C4-2B (cell line): Measurements from ENCODE around the gene FAM174C.
"Not testable (repeated sequence)": the region's sequence is repeated elsewhere in the genome, so short reads cannot be mapped to it uniquely, and the experiment has no call there.

Experiments used
- H3K27ac ChIP-seq: fragments of 450-650 bp; 2 replicates; pipeline ENCODE4 v1.5.1; 2017
- ZFX ChIP-seq: fragments of 450-650 bp; IDR thresholded peaks from 2 replicates; pipeline ENCODE4 v1.6.1; 2017
- TF ChIP-seq, protein P1 (sequence below): fragments of 450-650 bp; conservative IDR thresholded peaks from 2 replicates; pipeline ENCODE4 v1.5.1; 2017; ENCODE audit warnings: mild to moderate bottlenecking

FAM174C gene

GRCh38 chr19:1296575-1297271, 21.4 kb downstream of the FAM174C start:
- TF ChIP-seq, protein P1, sequence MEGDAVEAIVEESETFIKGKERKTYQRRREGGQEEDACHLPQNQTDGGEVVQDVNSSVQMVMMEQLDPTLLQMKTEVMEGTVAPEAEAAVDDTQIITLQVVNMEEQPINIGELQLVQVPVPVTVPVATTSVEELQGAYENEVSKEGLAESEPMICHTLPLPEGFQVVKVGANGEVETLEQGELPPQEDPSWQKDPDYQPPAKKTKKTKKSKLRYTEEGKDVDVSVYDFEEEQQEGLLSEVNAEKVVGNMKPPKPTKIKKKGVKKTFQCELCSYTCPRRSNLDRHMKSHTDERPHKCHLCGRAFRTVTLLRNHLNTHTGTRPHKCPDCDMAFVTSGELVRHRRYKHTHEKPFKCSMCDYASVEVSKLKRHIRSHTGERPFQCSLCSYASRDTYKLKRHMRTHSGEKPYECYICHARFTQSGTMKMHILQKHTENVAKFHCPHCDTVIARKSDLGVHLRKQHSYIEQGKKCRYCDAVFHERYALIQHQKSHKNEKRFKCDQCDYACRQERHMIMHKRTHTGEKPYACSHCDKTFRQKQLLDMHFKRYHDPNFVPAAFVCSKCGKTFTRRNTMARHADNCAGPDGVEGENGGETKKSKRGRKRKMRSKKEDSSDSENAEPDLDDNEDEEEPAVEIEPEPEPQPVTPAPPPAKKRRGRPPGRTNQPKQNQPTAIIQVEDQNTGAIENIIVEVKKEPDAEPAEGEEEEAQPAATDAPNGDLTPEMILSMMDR: no peak
- no peak for TF ChIP-seq ZFX
- no peak overlapping the region for H3K27ac ChIP-seq

DNA sequence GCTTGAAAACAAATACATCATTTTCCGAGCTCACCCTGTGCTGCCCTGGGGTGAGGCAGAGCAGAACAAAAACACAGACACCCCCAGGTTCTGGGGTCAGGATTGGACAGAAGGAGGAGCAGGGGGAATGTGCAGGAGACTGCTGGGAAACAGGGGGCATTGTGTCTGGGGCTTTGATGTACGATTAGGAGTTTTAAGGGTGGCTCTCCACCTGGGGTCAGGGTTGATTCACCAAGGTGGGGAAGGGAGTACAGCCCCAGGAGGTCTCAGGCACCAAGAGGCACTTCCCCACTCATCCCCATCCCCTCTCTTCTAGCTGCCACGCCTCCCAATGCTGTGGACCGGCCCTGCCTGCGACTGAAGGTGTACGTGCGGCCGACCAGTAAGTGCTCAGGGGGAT, 22.9 kb downstream of the FAM174C start:
- TF ChIP-seq ZFX: no peak
- TF ChIP-seq, protein P1: no peak
- no peak overlapping the region for H3K27ac ChIP-seq

DNA sequence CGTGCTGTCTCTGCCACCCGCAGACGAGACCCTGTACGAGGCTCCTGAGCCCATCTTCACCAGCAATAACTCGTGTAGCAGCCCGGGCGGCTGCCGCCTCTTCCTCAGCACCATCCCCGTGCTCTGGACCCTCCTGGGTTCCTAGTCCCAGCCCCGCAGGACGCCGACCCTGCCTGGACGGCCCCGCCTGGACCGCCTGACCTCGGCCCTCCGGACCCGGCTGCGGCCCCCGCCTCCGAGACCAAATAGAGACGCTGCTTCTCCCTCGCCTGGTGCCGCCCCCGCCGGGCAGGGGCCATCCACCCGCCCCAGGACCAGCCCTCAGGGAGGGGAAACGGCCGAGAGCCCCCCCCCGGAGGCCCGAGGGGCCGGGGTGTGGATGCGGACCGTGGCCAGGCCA, 24.5 kb downstream of the FAM174C start:
- TF ChIP-seq, protein P1: no peak
- no peak for TF ChIP-seq ZFX
- no peak overlapping the region for H3K27ac ChIP-seq

DNA sequence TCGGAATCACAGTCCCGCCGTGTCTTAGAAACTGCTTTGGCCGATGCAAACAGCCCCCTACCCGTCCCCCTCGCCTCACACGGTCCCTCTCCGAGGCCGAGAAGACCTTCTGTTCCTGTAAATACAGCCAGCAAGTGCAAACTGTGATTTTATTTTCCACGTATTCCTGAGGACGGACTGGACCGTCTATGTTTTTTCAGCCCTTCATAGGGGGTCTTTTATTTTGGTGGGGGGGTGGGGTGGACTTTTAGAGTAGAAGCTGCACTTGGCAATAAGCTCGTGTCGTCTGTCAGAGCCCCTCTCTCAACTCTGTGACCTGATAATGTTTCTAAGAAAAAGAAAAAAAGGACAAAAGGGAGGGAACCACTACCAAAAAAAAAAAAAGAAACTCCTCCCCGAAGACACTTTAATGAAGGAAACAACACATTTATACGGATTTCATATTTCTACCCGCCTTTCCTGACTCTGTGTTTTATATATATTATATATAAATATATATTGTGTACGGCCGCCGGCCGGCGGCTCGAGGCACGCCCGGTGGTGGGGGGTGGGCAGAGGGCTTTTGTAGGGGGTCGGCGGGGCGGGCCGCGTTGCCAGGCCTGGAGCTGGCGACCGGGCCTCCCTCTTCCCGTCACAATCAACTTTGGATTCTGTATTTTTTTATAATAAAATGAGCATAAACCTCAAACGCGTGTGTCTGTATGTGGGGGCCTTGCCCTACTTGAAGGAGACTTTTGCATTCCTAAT, 25.6 kb downstream of the FAM174C start:
- H3K27ac ChIP-seq: no peak overlapping the region
- no peak for TF ChIP-seq ZFX
- TF ChIP-seq, protein P1: no peak

DNA sequence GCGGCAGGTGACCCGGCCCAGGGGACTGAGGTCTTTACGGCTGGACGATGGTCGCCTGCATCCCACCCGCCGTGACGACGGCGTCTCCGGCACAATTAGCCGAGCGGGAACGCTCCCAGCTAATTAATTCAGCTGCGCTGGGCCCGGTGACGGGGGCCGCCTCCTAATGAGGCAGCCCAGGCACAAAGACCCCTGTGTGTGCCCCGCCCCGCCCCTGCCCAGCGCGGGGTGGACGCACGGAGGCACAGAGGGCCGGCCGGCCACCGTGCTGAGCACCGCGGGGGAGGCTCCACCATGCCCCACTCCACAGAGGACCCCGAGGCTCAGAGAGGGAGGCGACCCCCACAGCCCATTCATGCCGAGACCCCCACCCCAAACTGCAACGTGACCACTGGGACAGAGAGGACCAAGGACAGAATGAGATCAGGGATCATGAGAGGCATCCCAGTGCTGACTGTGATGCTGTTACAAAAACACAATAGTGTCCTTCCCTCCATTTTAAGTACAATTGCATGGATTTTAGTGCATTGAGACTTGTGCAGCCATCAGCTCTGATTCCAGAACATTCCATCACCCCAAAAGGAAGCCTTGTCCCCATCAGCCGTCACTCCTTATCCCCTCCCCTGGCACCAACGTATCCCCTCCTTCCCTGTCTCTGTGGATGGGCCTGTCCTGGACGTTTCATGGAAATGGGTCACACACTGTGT, 27.4 kb downstream of the FAM174C start:
- TF ChIP-seq, protein P1: no peak
- no peak for TF ChIP-seq ZFX
- H3K27ac ChIP-seq: no peak overlapping the region

DNA sequence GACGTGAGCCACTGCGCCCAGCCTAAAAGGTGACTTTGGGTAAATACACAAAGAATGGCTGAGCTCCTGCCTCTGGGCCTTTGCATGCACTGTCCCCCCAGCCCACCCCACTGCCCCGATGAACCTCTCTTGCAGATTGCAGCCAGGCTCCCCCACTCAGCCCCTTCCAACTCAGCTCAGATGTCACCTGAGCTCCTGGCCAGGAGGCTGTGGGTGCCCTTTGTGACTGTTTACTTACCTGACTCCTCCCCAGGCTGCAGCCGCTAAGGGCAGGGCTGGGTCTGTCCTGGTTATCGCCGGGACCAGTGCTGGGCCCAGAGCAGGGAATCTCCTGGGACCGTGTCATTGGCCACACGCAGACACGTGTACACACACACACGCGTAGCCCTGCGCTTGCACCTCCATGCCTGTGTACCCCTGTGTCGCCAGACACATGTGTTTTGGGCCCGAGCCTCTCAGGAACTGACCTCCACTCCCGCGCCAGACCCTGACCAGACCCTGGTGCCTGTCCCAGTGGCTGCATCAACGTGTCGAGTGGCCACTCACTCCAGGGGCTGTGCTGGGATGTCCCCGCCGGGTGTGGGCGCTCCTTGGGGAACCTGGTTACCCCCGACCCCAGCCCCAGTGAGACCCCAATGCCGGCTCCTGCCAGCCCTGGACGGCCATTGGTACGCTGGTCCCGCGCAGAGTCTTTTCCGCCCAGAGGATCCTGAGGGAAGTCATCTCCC, 29.0 kb downstream of the FAM174C start:
- H3K27ac ChIP-seq: no peak overlapping the region
- no peak for TF ChIP-seq ZFX
- TF ChIP-seq, protein P1: no peak

DNA sequence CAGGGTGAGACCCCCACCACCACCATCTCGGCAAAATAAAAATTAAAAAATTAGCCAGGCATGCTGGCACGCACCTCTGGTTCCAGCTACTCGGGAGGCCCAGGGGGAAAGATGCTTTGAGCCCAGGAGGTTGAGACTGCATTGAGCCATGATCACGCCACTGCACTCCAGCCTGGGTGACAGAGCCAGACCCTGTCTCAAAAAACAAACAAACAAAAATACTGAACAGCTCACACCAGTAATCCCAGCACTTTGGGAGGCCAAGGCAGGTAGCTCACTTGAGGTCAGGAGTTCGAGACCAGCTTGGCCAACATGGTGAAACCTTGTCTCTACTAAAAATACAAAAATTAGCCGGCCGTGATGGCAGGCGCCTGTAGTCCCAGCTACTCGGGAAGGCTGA, 30.0 kb downstream of the FAM174C start:
- not testable (repeated sequence) for H3K27ac ChIP-seq
